Inflammatory macrophage (primary cell): ENCODE data around the gene PSORS1C1.
"Not testable (repeated sequence)": the region's sequence is repeated elsewhere in the genome, so short reads cannot be mapped to it uniquely, and the experiment has no call there.

Experiments used
- DNase-seq, 2 donors: peaks; one replicate each; pipeline ENCODE4 v3.0.0-alpha.2; 2020 to 2022

Gene PSORS1C1

DNA sequence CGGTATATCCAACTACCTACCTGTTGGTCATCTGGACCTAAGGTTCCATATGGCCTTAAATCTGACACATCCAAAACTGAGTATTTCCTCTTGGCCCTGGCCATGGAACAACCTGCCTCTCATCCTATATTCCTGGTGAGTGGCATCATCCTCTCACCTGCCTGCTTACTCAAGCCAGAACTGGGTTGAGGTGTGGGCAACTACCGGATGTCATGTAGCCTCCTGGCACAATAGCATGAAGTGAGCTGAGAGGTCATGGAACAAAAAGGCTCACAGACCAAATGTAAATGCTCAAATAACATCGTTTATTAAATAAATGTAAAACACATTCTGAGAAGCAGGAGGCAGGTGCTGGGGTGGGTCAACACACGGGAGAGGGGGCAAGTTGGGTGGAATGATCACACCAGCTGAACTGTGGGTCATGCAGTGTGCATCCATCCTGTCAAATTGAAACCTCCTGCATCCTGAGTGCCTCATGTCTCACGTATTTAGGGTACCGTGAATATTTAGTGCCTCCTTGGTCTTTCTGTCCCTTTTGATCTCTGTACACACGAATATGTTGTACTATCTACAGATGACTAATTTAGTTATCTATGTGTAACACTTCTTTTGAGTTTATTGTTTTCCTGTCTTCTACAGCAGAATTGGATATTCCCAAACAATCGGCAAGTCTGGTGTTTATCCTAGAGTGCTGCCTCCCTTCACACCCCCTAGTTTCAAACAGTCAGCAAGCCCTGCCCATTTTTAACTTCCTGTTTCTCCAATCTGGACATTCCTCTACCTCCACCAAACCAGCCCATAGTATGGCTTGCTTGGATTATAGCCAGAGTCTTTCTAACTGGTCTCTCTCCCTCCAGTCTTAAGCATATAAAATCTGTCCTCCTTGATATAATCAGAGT, 63.8 kb downstream of the PSORS1C1 start:
- no peak for DNase-seq

DNA sequence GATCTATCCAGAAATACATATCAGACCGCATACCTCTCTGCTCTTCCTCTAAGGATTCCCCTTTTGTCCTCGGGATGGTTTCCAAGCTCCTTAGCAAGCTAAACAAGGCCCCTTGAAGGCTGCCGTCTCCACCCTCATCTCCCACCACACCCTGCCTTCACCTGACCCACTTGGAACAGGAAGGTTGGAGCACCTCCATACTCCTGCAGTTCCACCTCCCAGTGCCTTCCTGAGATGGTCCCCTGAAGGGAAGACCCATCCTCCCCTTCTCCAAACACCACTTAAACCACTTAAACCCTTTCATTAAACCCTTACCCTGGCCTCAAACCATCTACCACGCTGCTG, 64.4 kb downstream of the PSORS1C1 start:
- no peak for DNase-seq

DNA sequence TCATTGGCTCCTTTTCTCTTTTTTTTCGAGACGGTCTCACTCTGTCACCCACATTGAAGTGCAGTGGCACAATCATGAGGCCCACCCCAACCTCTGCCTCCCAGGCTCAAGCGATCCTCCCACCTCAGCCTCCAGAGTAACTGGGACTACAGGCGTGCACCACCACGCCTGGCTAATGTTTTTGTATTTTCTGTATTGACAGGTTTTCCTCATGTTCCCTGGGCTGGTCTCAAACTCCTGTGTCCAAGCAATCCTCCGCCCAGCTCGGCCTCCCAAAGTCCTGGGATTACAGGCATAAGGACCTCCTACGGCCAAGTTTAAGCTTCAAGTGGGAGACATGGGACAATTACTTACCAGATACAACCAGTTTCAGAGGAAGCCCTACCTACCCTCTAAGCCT, 65.3 kb downstream of the PSORS1C1 start:
- DNase-seq, result no peak

- DNase-seq, result peak; percentile 79 to 85
Measured at GRCh38 chr6:31180500-31180899, 65.9 kb downstream of the PSORS1C1 start.

GRCh38 chr6:31183287-31183686, 68.7 kb downstream of the PSORS1C1 start:
- DNase-seq, result not testable (repeated sequence)

GRCh38 chr6:31183859-31184258, 69.3 kb downstream of the PSORS1C1 start:
- DNase-seq, result not testable (repeated sequence)

GRCh38 chr6:31185695-31186051, 71.1 kb downstream of the PSORS1C1 start:
- not testable (repeated sequence) for DNase-seq

DNA sequence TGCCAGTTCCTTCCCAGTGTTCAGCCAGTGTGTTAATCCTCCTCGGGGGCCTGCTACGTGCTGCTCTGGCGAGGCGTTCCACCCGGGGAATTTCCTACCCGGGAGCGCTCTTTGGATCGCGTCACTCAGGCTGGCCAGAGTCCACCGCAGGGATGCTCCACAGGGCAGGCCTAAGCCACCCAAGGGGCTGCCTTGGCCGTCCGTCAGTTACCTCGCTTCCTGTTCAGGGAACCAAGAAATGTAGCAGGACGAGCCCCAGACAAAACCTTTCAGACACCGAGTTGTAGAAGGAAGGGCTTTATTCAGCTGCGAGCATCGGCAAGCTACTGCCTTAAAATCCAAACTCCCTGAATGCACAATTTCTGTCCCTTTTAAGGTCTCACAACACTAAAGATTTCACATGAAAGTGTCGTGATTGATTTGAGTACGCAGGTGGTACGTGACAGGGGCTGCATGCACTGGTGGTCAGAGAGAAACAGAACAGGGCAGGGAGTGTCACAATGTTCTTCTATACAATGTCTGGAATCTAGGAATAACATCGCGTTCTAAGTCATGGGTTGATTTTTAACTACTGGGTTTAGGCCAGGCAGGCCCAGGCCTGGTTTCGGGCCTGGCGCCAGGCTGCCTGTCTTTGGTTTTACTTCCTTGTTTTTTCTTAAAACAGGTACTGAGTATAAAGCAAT, 71.6 kb downstream of the PSORS1C1 start:
- no peak for DNase-seq

DNA sequence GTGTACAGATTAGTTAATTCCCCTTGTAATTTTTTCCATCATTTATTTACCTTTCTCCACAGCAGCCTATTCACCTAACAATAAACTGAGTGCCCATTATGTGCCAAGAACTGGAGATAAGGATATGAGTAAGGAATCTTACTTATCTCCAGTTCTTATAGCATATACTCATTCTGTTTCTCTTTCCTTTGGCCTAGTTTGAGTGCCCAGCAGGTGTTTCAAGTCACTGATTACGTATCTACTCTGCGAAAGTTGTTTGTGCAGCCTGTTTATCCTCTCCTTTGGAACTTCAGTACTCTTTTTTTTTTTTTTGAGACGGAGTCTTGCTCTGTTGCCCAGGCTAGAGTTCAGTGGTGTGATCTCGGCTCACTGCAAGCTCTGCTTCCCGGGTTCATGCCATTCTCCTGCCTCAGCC, 73.2 kb downstream of the PSORS1C1 start:
- no peak for DNase-seq

DNA sequence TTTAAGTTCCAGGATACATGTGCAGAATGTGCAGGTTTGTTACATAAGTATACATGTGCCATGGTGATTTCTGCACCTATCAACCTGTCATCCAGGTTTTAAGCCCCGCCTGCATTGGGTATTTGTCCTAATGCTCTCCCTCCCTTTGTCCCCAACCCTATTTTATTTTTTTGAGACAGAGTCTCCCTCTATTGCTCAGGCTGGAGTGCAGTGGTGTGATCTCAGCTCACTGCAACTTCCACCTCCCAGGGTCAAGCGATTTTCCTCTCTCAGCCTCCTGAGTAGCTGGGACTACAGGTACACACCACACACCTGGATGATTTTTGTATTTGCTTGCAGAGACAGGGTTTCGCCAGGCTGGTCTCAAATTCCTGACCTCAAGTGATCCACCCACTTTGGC, 74.6 kb downstream of the PSORS1C1 start:
- DNase-seq, result not testable (repeated sequence)
